Measurements from ENCODE around the gene UXT. TPM values are rescaled to one million over a fixed set of nuclear protein-coding genes. Genes with fewer than 3 reads are reported as not detected.

Gene UXT
- total and polyA plus RNA-seq, 2 of the 4 experiments (the other 2 are of a cell fraction): 106 to 164 TPM

DNA sequence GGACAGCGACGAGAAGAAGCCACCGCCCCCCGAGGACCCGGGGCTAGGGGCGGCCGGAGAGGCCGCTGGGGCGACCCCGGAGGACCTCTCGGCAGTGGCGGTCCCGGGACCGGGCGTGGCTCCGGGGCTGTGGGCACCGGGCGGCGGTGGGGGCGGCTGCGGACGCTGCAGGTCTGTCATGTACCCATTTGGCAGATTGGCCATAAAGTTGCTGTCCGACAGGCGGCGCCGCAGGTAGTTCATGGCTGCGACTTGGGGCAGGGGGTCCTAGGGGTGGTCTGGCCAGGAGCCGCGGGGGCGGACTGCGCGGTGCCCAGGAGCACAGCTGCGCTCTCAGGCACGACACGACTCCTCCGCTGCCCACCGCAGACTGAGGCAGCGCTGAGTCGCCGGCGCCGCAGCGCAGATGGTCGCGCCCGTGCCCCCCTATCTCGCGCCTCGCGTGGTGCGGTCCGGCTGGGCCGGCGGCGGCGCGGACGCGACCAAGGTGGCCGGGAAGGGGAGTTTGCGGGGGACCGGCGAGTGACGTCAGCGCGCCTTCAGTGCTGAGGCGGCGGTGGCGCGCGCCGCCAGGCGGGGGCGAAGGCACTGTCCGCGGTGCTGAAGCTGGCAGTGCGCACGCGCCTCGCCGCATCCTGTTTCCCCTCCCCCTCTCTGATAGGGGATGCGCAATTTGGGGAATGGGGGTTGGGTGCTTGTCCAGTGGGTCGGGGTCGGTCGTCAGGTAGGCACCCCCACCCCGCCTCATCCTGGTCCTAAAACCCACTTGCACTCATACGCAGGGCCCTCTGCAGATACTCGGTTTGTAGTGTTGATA is 39.3 kb downstream of the UXT start, which contains the start of gene SYN1:
SYN1 (minus strand) TSS at position 372 of the 817 bp plus-strand sequence; CDS start at position 243, 129 bp downstream.
- H3K36me3 ChIP-seq (ENCODE audit: control insufficient read depth, insufficient read depth, low read length): no peaks in the 10 kb centered on the region
- intact Hi-C loops (cut with micrococcal nuclease): no loop called here
- H3K9me3 ChIP-seq (ENCODE audit: control insufficient read depth, insufficient read depth, low read length): no peaks in the 10 kb centered on the region
- no peak within 1 kb of the TSS for H3K27ac ChIP-seq (ENCODE audit: insufficient read depth, low read length)
- H3K14ac ChIP-seq (replicated peaks; ENCODE audit: low read depth, low read length): no peak within 1 kb of the TSS
- no peak within 1 kb of the TSS for H2AK5ac ChIP-seq (ENCODE audit: low read depth, low read length)
- no peak within 1 kb of the TSS for H3K23ac ChIP-seq (ENCODE audit: low read depth, low read length)
- peaks cover 7% of the 10 kb centered on the region; the same call in 1 of the 2 replicates for H3K27me3 ChIP-seq (ENCODE audit: control insufficient read depth, insufficient read depth, low read length)
- ATAC-seq (ENCODE audit: low read depth) (peak; percentile 91), DNase-seq (peak; percentile 74)
- no peak within 1 kb of the TSS for H3K9ac ChIP-seq (ENCODE audit: low read depth, low read length)
- peak within 1 kb of the TSS; percentile 45 for H3K4me3 ChIP-seq (ENCODE audit: insufficient read depth, low read depth, low read length)
- H4K5ac ChIP-seq (ENCODE audit: low read depth, low read length): no peak within 1 kb of the TSS
- no TSS peak for BruUV-seq (replicated peaks)
- H3K4ac ChIP-seq (ENCODE audit: low read depth, low read length): no peak within 1 kb of the TSS
- H2BK5ac ChIP-seq (ENCODE audit: low read depth, low read length, poor library complexity, severe bottlenecking): no peak within 1 kb of the TSS
- H3K4me2 ChIP-seq (ENCODE audit: low read depth, low read length): peak within 1 kb of the TSS; percentile 73; the same call in 1 of the 2 replicates
- H3K4me1 ChIP-seq (ENCODE audit: control insufficient read depth, insufficient read depth, low read length): no peaks in the 10 kb centered on the region
- POLR2A ChIA-PET (ENCODE audit: unreplicated experiment): no interaction called here
- H2BK120ac ChIP-seq (ENCODE audit: low read depth, low read length): no peak within 1 kb of the TSS
- in situ Hi-C loops (cut with MboI; ENCODE audit: low sequenced_read_pairs): no loop called here
- dilution Hi-C loops (cut with HindIII; ENCODE audit: low sequenced_read_pairs, unreplicated experiment): no loop called here
- H2AFZ ChIP-seq (replicated peaks; ENCODE audit: low read length, poor library complexity): peak within 1 kb of the TSS; percentile 77
- no peak within 1 kb of the TSS for H2BK15ac ChIP-seq (ENCODE audit: low read depth, low read length)
- no peak within 1 kb of the TSS for H3K56ac ChIP-seq (ENCODE audit: extremely low read depth, insufficient read depth, low read length)
- no peak within 1 kb of the TSS for H2BK20ac ChIP-seq (ENCODE audit: low read depth, low read length)
- no peak within 1 kb of the TSS for H4K91ac ChIP-seq (ENCODE audit: insufficient read depth, low read depth, low read length)
- 53% methylated on average over 23 of the region's 88 CpGs; no CpG with 5 or more reads in 1 of the 2 experiments for WGBS, 2 experiments (ENCODE audit: extremely low coverage in 2 of 2, insufficient read length in 1 of 2)
- H4K8ac ChIP-seq (ENCODE audit: low read depth in 2 of 2, low read length in 2 of 2): no peak within 1 kb of the TSS
- H4K20me1 ChIP-seq (ENCODE audit: insufficient read depth, low read length): no peaks in the 10 kb centered on the region
- no peak within 1 kb of the TSS for H3K18ac ChIP-seq (ENCODE audit: low read depth, low read length)
- H3K9me1 ChIP-seq (ENCODE audit: insufficient read depth, low read length): no peaks in the 10 kb centered on the region
- H2AK9ac ChIP-seq (replicated peaks; ENCODE audit: low read depth, low read length, poor library complexity): no peak within 1 kb of the TSS
- H3K79me1 ChIP-seq (ENCODE audit: low read depth in 1 of 2, low read length in 2 of 2): no peaks in the 10 kb centered on the region
- CTCF ChIA-PET: interaction anchor here (0.8 kb wide), 1 partner anchor 80 kb away, joined by 3 read pairs; no protein-coding TSS in a partner anchor
- TF ChIP-seq POLR2A (IDR thresholded peaks at IDR 0.05; ENCODE audit: low read depth, low read length) (no peak), FOS (IDR thresholded peaks at IDR 0.05; ENCODE audit: low read depth, low read length) (no peak), NFE2L2 (IDR thresholded peaks at IDR 0.05; ENCODE audit: low read depth, low read length) (no peak), CHD1 (IDR thresholded peaks at IDR 0.05; ENCODE audit: low read depth, low read length) (peak; percentile 95; the same call in 1 of the 2 replicates), RAD21 (IDR thresholded peaks at IDR 0.05; ENCODE audit: low read length) (no peak), MAFK (IDR thresholded peaks at IDR 0.05; ENCODE audit: low read depth, low read length) (no peak), RFX5 (IDR thresholded peaks at IDR 0.05; ENCODE audit: low read depth, low read length) (no peak), MAZ (IDR thresholded peaks at IDR 0.05; ENCODE audit: borderline replicate concordance, low read depth, low read length) (peak; percentile 73; the same call in 1 of the 2 replicates), CEBPB (IDR thresholded peaks at IDR 0.05; ENCODE audit: low read depth, low read length) (no peak), SMC3 (IDR thresholded peaks at IDR 0.05; ENCODE audit: low read depth, low read length) (no peak; the same call in 1 of the 2 replicates), RCOR1 (IDR thresholded peaks at IDR 0.05; ENCODE audit: insufficient replicate concordance, low read length) (no peak), MXI1 (IDR thresholded peaks at IDR 0.05; ENCODE audit: borderline replicate concordance, low read depth, low read length) (no peak)
- TF ChIP-seq, protein P1, sequence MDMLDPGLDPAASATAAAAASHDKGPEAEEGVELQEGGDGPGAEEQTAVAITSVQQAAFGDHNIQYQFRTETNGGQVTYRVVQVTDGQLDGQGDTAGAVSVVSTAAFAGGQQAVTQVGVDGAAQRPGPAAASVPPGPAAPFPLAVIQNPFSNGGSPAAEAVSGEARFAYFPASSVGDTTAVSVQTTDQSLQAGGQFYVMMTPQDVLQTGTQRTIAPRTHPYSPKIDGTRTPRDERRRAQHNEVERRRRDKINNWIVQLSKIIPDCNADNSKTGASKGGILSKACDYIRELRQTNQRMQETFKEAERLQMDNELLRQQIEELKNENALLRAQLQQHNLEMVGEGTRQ (IDR thresholded peaks at IDR 0.05; ENCODE audit: low read depth, low read length): no peak
- TF ChIP-seq, protein P2, sequence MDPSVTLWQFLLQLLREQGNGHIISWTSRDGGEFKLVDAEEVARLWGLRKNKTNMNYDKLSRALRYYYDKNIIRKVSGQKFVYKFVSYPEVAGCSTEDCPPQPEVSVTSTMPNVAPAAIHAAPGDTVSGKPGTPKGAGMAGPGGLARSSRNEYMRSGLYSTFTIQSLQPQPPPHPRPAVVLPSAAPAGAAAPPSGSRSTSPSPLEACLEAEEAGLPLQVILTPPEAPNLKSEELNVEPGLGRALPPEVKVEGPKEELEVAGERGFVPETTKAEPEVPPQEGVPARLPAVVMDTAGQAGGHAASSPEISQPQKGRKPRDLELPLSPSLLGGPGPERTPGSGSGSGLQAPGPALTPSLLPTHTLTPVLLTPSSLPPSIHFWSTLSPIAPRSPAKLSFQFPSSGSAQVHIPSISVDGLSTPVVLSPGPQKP (IDR thresholded peaks at IDR 0.05; ENCODE audit: borderline replicate concordance, low read depth, low read length): no peak
- TF ChIP-seq, protein P3, sequence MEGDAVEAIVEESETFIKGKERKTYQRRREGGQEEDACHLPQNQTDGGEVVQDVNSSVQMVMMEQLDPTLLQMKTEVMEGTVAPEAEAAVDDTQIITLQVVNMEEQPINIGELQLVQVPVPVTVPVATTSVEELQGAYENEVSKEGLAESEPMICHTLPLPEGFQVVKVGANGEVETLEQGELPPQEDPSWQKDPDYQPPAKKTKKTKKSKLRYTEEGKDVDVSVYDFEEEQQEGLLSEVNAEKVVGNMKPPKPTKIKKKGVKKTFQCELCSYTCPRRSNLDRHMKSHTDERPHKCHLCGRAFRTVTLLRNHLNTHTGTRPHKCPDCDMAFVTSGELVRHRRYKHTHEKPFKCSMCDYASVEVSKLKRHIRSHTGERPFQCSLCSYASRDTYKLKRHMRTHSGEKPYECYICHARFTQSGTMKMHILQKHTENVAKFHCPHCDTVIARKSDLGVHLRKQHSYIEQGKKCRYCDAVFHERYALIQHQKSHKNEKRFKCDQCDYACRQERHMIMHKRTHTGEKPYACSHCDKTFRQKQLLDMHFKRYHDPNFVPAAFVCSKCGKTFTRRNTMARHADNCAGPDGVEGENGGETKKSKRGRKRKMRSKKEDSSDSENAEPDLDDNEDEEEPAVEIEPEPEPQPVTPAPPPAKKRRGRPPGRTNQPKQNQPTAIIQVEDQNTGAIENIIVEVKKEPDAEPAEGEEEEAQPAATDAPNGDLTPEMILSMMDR (conservative IDR thresholded peaks at IDR 0.05; ENCODE audit: low read depth, low read length): no peak

Measured in IMR-90 (cell line).